Measurements from ENCODE around the gene PC.

- TF ChIP-seq CTCF (IDR thresholded peaks at IDR 0.05) (no peak), POLR2A (IDR thresholded peaks at IDR 0.05) (no peak)
Measured at GRCh38 chr11:66879999-66880398, 78.2 kb downstream of the PC start.
